ENCODE results near the gene GABRQ. TPM values are rescaled to one million over a fixed set of nuclear protein-coding genes. Genes with fewer than 3 reads are reported as not detected.

The GABRQ gene
- total RNA-seq, 1 donor from 2014 or later = 1.2 TPM

Other genes starting within 250 kb of the GABRQ start
- 16.2 TPM for gene GABRA3, start 186.6 kb upstream of the GABRQ start, total RNA-seq
- not detected for gene MAGEA3, start 60.9 kb downstream of the GABRQ start, total RNA-seq
- gene CSAG2, start 71.4 kb downstream of the GABRQ start, total RNA-seq = not detected
- gene MAGEA2B, start 76.7 kb downstream of the GABRQ start, total RNA-seq = not detected
- gene CSAG1, start 95.8 kb downstream of the GABRQ start, total RNA-seq = not detected
- gene MAGEA12, start 95.9 kb downstream of the GABRQ start, total RNA-seq = not detected
- not detected for gene MAGEA2, start 115.9 kb downstream of the GABRQ start, total RNA-seq
- gene CSAG3, start 121.3 kb downstream of the GABRQ start, total RNA-seq = not detected
- gene MAGEA6, start 131.8 kb downstream of the GABRQ start, total RNA-seq = not detected
- 27.3 TPM for gene CETN2, start 192.9 kb downstream of the GABRQ start, total RNA-seq
- gene NSDHL, start 193.2 kb downstream of the GABRQ start, total RNA-seq = 14.5 TPM